ENCODE data around the gene PTPRA. TPM values are rescaled to one million over a fixed set of nuclear protein-coding genes. Genes with fewer than 3 reads are reported as not detected.

Gene PTPRA
- total and polyA plus RNA-seq, 2 of the 4 experiments (the other 2 are of a cell fraction) = 35.0 to 50.0 TPM

DNA sequence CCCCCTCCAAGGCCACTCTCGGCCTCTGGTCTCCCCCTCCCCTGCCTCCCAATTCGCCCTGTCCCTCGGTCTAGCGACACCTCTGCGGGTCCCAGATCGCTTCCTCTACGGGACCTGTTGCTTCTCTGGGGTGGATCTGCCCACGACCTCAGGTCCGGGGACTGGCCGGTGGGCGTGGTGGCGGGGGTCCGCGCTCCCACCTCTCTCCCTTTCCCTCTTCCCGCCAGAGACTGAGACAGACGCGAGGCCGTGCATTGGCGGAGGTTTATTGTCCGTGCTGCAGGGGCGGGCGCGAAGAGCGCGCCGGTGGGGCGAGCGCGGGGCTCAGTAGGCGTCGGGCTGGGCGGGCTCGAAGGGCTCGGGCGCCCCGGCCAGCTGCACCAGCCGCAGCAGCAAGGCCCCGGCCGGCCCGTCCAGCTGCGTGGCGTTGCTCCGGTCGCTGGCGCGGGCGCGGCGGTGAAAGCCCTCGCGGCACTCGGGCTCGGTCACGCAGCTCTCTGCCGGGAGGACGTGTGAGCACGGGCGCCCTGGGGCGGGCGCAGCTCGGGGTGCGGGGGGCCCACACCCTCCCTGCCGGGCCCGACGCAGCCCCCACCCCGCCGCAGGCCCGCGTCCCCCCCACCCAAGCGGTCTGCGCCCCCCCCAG is 209.1 kb downstream of the PTPRA start:
- no peaks in the 10 kb centered on the region for H4K20me1 ChIP-seq (ENCODE audit: insufficient read depth, low read length)
- no peak overlapping the region for H3K9ac ChIP-seq (ENCODE audit: low read depth, low read length)
- H2BK15ac ChIP-seq (ENCODE audit: low read depth, low read length) = no peak overlapping the region
- no peaks in the 10 kb centered on the region; the same call in 1 of the 2 replicates for H3K9me3 ChIP-seq (ENCODE audit: control insufficient read depth, insufficient read depth, low read length)
- dilution Hi-C loops (cut with HindIII; ENCODE audit: low sequenced_read_pairs, unreplicated experiment) = no loop called here
- H3K4me3 ChIP-seq (ENCODE audit: insufficient read depth, low read depth, low read length) = peak overlapping the region; percentile 15; the same call in 1 of the 2 replicates
- H4K91ac ChIP-seq (ENCODE audit: insufficient read depth, low read depth, low read length) = no peak overlapping the region
- no peak overlapping the region for H2BK20ac ChIP-seq (ENCODE audit: low read depth, low read length)
- ATAC-seq (ENCODE audit: low read depth) (peak; percentile 74), DNase-seq (no peak)
- no peak overlapping the region for H3K56ac ChIP-seq (ENCODE audit: extremely low read depth, insufficient read depth, low read length)
- H2AK5ac ChIP-seq (ENCODE audit: low read depth, low read length) = no peak overlapping the region
- no peak overlapping the region for H3K27ac ChIP-seq (ENCODE audit: insufficient read depth, low read length)
- WGBS, 2 experiments (ENCODE audit: extremely low coverage in 2 of 2, insufficient read length in 1 of 2) = 5% methylated on average over 27 of the region's 71 CpGs; no CpG with 5 or more reads in 1 of the 2 experiments
- no peak overlapping the region for H3K23ac ChIP-seq (ENCODE audit: low read depth, low read length)
- TF ChIP-seq POLR2A (IDR thresholded peaks at IDR 0.05; ENCODE audit: low read depth, low read length) (no peak), RFX5 (IDR thresholded peaks at IDR 0.05; ENCODE audit: low read depth, low read length) (no peak), MAFK (IDR thresholded peaks at IDR 0.05; ENCODE audit: low read depth, low read length) (no peak), BHLHE40 (IDR thresholded peaks at IDR 0.05; ENCODE audit: low read depth, low read length) (no peak), RCOR1 (IDR thresholded peaks at IDR 0.05; ENCODE audit: insufficient replicate concordance, low read length) (no peak), MAZ (IDR thresholded peaks at IDR 0.05; ENCODE audit: borderline replicate concordance, low read depth, low read length) (no peak), SMC3 (IDR thresholded peaks at IDR 0.05; ENCODE audit: low read depth, low read length) (no peak), RAD21 (IDR thresholded peaks at IDR 0.05; ENCODE audit: low read length) (no peak)
- TF ChIP-seq, protein P1, sequence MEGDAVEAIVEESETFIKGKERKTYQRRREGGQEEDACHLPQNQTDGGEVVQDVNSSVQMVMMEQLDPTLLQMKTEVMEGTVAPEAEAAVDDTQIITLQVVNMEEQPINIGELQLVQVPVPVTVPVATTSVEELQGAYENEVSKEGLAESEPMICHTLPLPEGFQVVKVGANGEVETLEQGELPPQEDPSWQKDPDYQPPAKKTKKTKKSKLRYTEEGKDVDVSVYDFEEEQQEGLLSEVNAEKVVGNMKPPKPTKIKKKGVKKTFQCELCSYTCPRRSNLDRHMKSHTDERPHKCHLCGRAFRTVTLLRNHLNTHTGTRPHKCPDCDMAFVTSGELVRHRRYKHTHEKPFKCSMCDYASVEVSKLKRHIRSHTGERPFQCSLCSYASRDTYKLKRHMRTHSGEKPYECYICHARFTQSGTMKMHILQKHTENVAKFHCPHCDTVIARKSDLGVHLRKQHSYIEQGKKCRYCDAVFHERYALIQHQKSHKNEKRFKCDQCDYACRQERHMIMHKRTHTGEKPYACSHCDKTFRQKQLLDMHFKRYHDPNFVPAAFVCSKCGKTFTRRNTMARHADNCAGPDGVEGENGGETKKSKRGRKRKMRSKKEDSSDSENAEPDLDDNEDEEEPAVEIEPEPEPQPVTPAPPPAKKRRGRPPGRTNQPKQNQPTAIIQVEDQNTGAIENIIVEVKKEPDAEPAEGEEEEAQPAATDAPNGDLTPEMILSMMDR (conservative IDR thresholded peaks at IDR 0.05; ENCODE audit: low read depth, low read length) = no peak
- POLR2A ChIA-PET (ENCODE audit: unreplicated experiment) = no interaction called here
- CTCF ChIA-PET = interaction anchor here (0.6 kb wide), 1 partner anchor 40 kb away, joined by 3 read pairs; no protein-coding TSS in a partner anchor
- no peak overlapping the region for H3K18ac ChIP-seq (ENCODE audit: low read depth, low read length)
- intact Hi-C loops (cut with micrococcal nuclease) = no loop called here
- H3K4ac ChIP-seq (ENCODE audit: low read depth, low read length) = no peak overlapping the region
- no peak overlapping the region for H3K4me2 ChIP-seq (ENCODE audit: low read depth, low read length)
- no peaks in the 10 kb centered on the region for H3K36me3 ChIP-seq (ENCODE audit: control insufficient read depth, insufficient read depth, low read length)
- no peaks in the 10 kb centered on the region; the same call in 1 of the 2 replicates for H3K4me1 ChIP-seq (ENCODE audit: control insufficient read depth, insufficient read depth, low read length)
- no TSS peak for BruUV-seq (replicated peaks)
- H3K79me1 ChIP-seq (ENCODE audit: low read depth in 1 of 2, low read length in 2 of 2) = no peaks in the 10 kb centered on the region
- peaks cover 2% of the 10 kb centered on the region; the same call in 1 of the 2 replicates for H3K9me1 ChIP-seq (ENCODE audit: insufficient read depth, low read length)
- H2AFZ ChIP-seq (replicated peaks; ENCODE audit: low read length, poor library complexity) = peak overlapping the region; percentile 25
- no peak overlapping the region for H2BK120ac ChIP-seq (ENCODE audit: low read depth, low read length)
- H3K14ac ChIP-seq (replicated peaks; ENCODE audit: low read depth, low read length) = no peak overlapping the region
- H4K5ac ChIP-seq (ENCODE audit: low read depth, low read length) = no peak overlapping the region
- H2BK5ac ChIP-seq (ENCODE audit: low read depth, low read length, poor library complexity, severe bottlenecking) = no peak overlapping the region
- in situ Hi-C loops (cut with MboI; ENCODE audit: low sequenced_read_pairs) = no loop called here
- H2AK9ac ChIP-seq (replicated peaks; ENCODE audit: low read depth, low read length, poor library complexity) = no peak overlapping the region
- no peak overlapping the region for H4K8ac ChIP-seq (ENCODE audit: low read depth in 2 of 2, low read length in 2 of 2)
- peaks cover 52% of the 10 kb centered on the region for H3K27me3 ChIP-seq (ENCODE audit: control insufficient read depth, insufficient read depth, low read length)

All from IMR-90 (cell line).